Activated CD4-positive, alpha-beta T cell treated with anti-CD3 and anti-CD28 coated beads, Interleukin-2, amount 10 ng/mL, durations not matched to agents 24 days and 14 days (primary cell): ENCODE results near the gene CAPS. TPM values are rescaled to one million over a fixed set of nuclear protein-coding genes. Genes with fewer than 3 reads are reported as not detected.

Source experiments
- DNase-seq: peaks from one replicate; pipeline ENCODE4 v3.0.0; 2022
- H3K27ac Mint-ChIP-seq: one replicate; pipeline ENCODE4 v1.8.0; 2022; ENCODE audit warnings: mild to moderate bottlenecking, mixed read lengths
- H3K27me3 Mint-ChIP-seq: one replicate; pipeline ENCODE4 v1.8.0; 2022; ENCODE audit warnings: mixed read lengths
- H3K36me3 Mint-ChIP-seq: one replicate; pipeline ENCODE4 v1.8.0; 2022; ENCODE audit warnings: low read depth, mild to moderate bottlenecking, mixed read lengths
- H3K4me1 Mint-ChIP-seq: one replicate; pipeline ENCODE4 v1.8.0; 2021; ENCODE audit warnings: mixed read lengths
- H3K4me3 Mint-ChIP-seq: one replicate; pipeline ENCODE4 v1.8.0; 2022; ENCODE audit warnings: mild to moderate bottlenecking, moderate library complexity, mixed read lengths
- H3K9me3 Mint-ChIP-seq: one replicate; pipeline ENCODE4 v1.8.0; 2021; ENCODE audit warnings: mixed read lengths
- intact Hi-C: fragments of 100-400 bp; cut with micrococcal nuclease; formaldehyde crosslinking; loops from one replicate; pipeline ENCODE4 v1.15.1; 2023
- total RNA-seq: library from RNA; stranded (reverse); gene quantifications from 2 replicates; pipeline ENCODE4 v1.2.3, GENCODE V29; 2022

CAPS gene
- total RNA-seq, 1 donor from 2014 or later: 4.1 TPM

DNA sequence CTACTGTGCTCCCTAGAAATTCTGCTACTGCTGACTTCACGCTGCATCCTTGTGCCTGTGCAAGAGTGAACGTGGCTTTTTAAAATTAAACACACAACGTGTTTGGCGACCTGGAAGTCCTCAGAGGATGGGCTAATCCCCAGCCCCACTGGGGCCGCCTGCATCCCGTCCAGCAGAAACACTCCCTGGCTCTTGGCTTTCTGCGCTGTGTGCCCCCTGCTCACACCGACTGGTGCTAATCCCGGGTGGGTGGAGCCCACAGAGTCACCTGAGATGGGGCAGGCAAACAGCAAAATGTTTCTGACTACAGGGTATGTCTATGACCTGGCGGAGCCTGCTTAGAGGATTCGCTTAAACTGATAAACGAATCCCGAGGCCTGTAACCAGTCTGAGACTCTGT lies 15.1 kb downstream of the CAPS start:
- Mint-ChIP-seq H3K36me3 (peaks cover 38% of the 10 kb centered on the region), H3K27ac (no peak overlapping the region), H3K27me3 (no peaks in the 10 kb centered on the region), H3K9me3 (no peaks in the 10 kb centered on the region), H3K4me3 (no peak overlapping the region), H3K4me1 (no peaks in the 10 kb centered on the region)
- DNase-seq: no peak
- intact Hi-C loops: no loop called here

DNA sequence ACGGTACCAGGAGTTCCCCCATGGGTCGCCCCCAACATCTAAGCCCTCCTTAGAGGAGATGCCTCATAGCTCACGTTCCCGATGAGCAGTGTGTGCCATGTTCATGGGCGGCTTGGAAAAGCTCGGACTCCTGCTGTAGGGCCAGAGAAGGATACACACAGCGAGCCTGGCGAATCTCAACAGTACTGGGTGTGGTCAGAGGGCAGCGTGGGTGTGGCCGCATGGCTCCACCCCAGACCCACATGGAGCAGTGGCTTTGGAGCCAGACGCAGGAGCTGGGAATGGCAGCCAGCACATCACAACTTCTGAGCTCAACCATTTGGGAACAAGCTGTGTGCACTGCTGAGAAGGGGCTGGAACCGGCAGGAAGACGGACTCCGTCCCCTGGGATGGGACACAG lies 15.6 kb downstream of the CAPS start:
- H3K4me3 Mint-ChIP-seq: no peak overlapping the region
- H3K36me3 Mint-ChIP-seq: peaks cover 39% of the 10 kb centered on the region
- no peak for DNase-seq
- H3K4me1 Mint-ChIP-seq: no peaks in the 10 kb centered on the region
- intact Hi-C loops: no loop called here
- H3K27ac Mint-ChIP-seq: no peak overlapping the region
- no peaks in the 10 kb centered on the region for H3K27me3 Mint-ChIP-seq
- H3K9me3 Mint-ChIP-seq: no peaks in the 10 kb centered on the region

- Mint-ChIP-seq H3K36me3 (peaks cover 38% of the 10 kb centered on the region), H3K4me3 (no peak overlapping the region), H3K9me3 (no peaks in the 10 kb centered on the region), H3K27ac (no peak overlapping the region), H3K27me3 (no peaks in the 10 kb centered on the region), H3K4me1 (no peaks in the 10 kb centered on the region)
- DNase-seq: no peak
- intact Hi-C loops: no loop called here
Observed at GRCh38 chr19:5931251-5931650, 17.2 kb downstream of the CAPS start.

- H3K27me3 Mint-ChIP-seq: no peaks in the 10 kb centered on the region
- no peaks in the 10 kb centered on the region for H3K9me3 Mint-ChIP-seq
- peaks cover 37% of the 10 kb centered on the region for H3K36me3 Mint-ChIP-seq
Observed at GRCh38 chr19:5932146-5932545, 18.1 kb downstream of the CAPS start.

GRCh38 chr19:5932609-5933262 lies 18.7 kb downstream of the CAPS start:
- intact Hi-C loops: no loop called here
- H3K4me1 Mint-ChIP-seq: no peaks in the 10 kb centered on the region
- H3K27ac Mint-ChIP-seq: no peak overlapping the region
- peaks cover 39% of the 10 kb centered on the region for H3K36me3 Mint-ChIP-seq
- H3K9me3 Mint-ChIP-seq: no peaks in the 10 kb centered on the region
- H3K27me3 Mint-ChIP-seq: no peaks in the 10 kb centered on the region
- H3K4me3 Mint-ChIP-seq: no peak overlapping the region
- no peak for DNase-seq

More at GRCh38 chr19:5932146-5932545, 18.1 kb downstream of the CAPS start:
- Mint-ChIP-seq H3K4me1 (no peaks in the 10 kb centered on the region), H3K27ac (no peak overlapping the region), H3K4me3 (no peak overlapping the region)
- no peak for DNase-seq
- intact Hi-C loops: no loop called here

DNA sequence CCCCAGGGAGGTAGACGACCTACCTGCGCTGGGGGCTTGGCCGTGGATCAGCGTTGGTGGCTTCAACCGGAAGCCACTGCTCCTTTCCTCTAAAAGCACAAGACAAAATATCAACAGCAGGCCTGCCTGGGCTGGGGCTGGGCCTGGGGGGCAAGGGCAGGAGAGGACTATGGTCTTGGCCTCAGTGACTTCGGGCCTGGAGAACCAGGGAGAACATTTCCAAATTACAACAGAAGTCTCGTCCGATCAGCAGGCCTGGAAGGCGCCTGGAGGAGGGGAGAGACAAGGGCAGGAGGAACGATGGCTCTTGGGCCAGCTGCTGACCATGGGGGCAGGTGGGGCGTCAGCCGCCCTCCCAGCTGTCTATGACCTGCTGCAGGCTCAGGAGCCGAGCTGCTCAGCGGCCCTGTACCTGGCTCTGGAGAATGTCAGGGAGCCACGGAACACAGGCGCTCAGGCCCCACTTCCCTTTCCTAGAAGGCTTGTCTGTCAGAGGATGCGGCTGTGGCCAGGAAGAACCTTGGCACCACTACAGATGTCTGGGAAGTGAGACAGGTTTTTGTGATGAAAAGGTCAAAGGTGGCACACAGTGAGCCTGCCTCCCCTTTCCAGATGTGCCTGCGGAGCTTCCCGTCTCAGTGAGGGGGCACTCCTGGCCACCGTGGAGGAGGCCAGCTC lies 19.5 kb downstream of the CAPS start:
- Mint-ChIP-seq H3K4me3 (no peak overlapping the region), H3K9me3 (no peaks in the 10 kb centered on the region), H3K27ac (no peak overlapping the region), H3K27me3 (no peaks in the 10 kb centered on the region), H3K4me1 (no peaks in the 10 kb centered on the region), H3K36me3 (peaks cover 36% of the 10 kb centered on the region)
- intact Hi-C loops: no loop called here
- no peak for DNase-seq

GRCh38 chr19:5934069-5934401 lies 20.0 kb downstream of the CAPS start:
- Mint-ChIP-seq H3K4me1 (no peaks in the 10 kb centered on the region), H3K4me3 (no peak overlapping the region), H3K9me3 (no peaks in the 10 kb centered on the region), H3K27me3 (no peaks in the 10 kb centered on the region), H3K36me3 (peaks cover 32% of the 10 kb centered on the region), H3K27ac (no peak overlapping the region)
- DNase-seq: no peak
- intact Hi-C loops: no loop called here

DNA sequence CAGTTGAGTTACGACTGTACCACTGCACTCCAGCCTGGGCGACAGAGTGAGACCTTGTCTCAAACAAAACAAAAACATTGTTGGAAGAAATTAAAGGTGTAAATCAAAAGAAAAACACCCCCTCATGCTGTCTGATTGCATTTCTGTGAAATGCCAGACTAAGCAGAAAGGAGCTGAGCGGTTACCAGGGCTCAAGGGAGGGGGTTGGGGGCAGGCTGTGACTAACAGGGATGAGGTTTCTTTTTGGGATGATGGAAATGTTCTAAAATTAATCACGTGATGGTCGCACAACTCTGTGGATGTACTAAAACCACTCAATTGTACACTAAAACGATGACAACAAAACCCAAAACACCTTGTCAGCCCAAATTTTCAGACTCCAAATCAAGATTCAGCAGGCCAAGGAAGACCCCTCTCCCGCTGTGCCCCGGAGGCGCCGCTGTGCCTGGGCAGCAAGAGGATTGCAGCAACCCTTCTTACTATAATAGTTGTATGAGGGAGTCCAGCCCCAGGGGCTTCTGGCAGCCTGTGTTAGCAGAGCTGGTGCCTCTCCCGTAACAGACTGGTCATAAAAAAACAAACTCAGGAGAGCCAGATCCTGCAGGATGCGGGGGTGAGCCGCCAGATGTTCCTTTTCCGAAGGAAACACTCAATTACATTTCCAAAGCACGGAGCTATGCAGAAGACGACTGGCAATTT lies 20.9 kb downstream of the CAPS start:
- no peak overlapping the region for H3K27ac Mint-ChIP-seq
- intact Hi-C loops: no loop called here

GRCh38 chr19:5935473-5936291 lies 21.6 kb downstream of the CAPS start:
- no peaks in the 10 kb centered on the region for H3K4me1 Mint-ChIP-seq
- H3K27me3 Mint-ChIP-seq: no peaks in the 10 kb centered on the region
- H3K9me3 Mint-ChIP-seq: no peaks in the 10 kb centered on the region
- intact Hi-C loops: no loop called here
- no peak overlapping the region for H3K27ac Mint-ChIP-seq
- H3K4me3 Mint-ChIP-seq: no peak overlapping the region
- DNase-seq: no peak
- peaks cover 30% of the 10 kb centered on the region for H3K36me3 Mint-ChIP-seq

More for the DNA sequence above, 20.9 kb downstream of the CAPS start:
- H3K4me3 Mint-ChIP-seq: no peak overlapping the region
- no peak for DNase-seq
- H3K4me1 Mint-ChIP-seq: no peaks in the 10 kb centered on the region
- no peaks in the 10 kb centered on the region for H3K9me3 Mint-ChIP-seq
- no peaks in the 10 kb centered on the region for H3K27me3 Mint-ChIP-seq
- H3K36me3 Mint-ChIP-seq: peaks cover 28% of the 10 kb centered on the region

DNA sequence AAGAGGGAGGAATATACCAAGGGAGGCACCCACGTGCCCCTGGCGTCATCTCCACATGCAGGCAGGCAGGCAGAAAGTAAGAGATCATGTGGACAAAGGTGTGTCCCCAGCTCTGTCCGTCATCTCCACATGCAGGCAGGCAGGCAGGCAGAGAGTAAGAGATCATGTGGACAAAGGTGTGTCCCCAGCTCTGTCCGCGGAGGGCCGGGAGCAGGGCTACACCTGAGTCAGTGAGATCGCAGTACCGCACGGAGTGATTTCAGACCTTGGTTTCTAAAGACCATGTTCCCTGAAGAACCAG lies 22.2 kb downstream of the CAPS start:
- H3K9me3 Mint-ChIP-seq: no peaks in the 10 kb centered on the region
- no peaks in the 10 kb centered on the region for H3K27me3 Mint-ChIP-seq
- H3K4me1 Mint-ChIP-seq: no peaks in the 10 kb centered on the region
- peaks cover 30% of the 10 kb centered on the region for H3K36me3 Mint-ChIP-seq
- H3K27ac Mint-ChIP-seq: no peak overlapping the region
- no peak overlapping the region for H3K4me3 Mint-ChIP-seq
- intact Hi-C loops: no loop called here
- DNase-seq: no peak

DNA sequence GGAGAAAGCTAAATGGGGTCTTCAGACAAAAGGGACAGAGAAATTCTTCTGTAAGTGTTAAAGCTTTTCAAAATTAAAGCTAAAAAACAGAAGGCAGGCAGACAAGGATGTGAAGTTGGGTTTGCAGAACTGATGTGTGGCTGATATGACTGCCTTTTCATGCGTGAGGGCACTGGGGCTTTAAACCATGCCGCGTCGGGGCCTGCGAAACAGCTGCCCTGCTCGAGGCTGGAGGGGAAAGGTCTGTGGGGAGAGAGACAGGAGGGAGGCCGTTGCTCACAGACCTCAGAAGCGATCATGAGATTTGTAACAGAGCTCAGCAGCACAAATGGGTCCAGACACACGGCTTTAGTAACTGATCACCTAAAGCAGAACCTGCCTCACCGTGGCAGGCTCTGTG lies 23.5 kb downstream of the CAPS start:
- Mint-ChIP-seq H3K27me3 (no peaks in the 10 kb centered on the region), H3K9me3 (no peaks in the 10 kb centered on the region), H3K27ac (no peak overlapping the region), H3K4me3 (no peak overlapping the region), H3K36me3 (peaks cover 30% of the 10 kb centered on the region), H3K4me1 (no peaks in the 10 kb centered on the region)
- intact Hi-C loops: no loop called here
- no peak for DNase-seq

DNA sequence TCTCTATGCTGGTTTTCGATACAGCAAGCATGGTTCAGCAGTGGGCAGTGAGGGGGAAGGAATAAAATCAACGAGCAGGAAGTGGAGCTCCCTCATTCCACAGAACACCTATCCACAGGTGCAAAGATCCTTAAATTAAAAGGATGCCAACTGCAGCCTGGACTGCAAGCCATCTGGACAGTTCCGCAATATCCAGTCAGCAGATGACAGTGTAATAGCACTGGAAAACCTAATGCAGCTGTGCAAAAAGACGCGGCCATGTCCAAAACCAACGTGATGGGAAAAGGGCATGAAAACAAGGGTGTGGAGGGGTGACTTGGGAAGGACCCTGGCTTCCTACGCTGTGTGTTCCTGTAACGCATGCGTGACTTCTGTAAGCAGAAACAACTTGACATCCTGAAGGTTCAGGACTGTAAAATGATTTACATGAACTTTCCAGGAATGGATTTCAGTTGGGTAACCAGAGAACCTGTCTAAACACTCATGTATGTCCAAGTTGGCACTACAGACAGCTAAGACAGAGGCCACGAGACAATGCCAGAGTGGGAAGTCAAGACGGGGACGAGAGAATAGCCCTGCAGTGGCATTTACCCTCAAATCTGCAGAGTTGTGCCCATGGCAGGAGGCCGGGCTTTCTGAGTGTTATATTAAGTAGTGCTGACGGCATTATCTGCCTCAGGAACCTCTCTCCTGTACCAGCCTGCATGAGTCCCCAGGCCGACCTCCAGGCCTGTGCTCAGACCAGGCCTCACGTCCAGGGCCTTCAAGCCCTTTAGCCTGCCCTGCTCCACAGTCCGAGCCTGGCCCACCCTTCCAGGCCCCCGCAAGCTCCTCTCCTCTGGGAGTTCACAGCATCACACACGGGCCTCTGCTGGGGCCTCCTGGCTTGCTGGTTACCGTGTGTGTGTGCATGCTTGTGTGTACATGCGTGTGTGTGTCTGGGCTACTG lies 26.5 kb downstream of the CAPS start:
- no peak overlapping the region for H3K27ac Mint-ChIP-seq

DNA sequence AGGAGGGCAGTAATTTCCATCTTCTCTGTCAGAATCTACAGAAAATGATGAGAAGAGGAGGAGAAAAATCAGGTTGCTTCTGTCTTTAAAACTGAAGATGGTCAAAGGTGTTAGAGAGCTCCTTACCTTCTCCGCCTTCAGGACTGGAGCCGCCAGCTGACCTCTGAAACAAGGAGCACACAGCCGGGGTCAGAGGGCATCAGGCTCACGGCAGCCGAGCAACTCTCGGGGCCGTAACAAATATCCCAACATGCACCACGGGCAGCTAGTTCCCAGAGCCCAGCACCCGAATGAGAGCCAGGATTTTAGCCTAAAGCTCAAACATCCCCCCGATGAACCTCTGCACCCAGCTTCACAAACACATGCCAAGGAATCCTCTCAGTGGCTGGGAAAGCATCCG lies 27.6 kb downstream of the CAPS start:
- peaks cover 19% of the 10 kb centered on the region for H3K36me3 Mint-ChIP-seq
- DNase-seq: no peak
- H3K9me3 Mint-ChIP-seq: no peaks in the 10 kb centered on the region
- no peaks in the 10 kb centered on the region for H3K27me3 Mint-ChIP-seq
- intact Hi-C loops: no loop called here
- no peak overlapping the region for H3K4me3 Mint-ChIP-seq
- H3K4me1 Mint-ChIP-seq: peaks cover 10% of the 10 kb centered on the region
- H3K27ac Mint-ChIP-seq: no peak overlapping the region

More for the DNA sequence above, 26.5 kb downstream of the CAPS start:
- intact Hi-C loops: no loop called here
- Mint-ChIP-seq H3K9me3 (no peaks in the 10 kb centered on the region), H3K4me3 (no peak overlapping the region), H3K4me1 (peaks cover 10% of the 10 kb centered on the region), H3K27me3 (no peaks in the 10 kb centered on the region), H3K36me3 (peaks cover 22% of the 10 kb centered on the region)
- DNase-seq: no peak
